Uterus (tissue), 2 donors: Measurements from ENCODE around the gene HTR2B.

Experiments
- CTCF ChIP-seq, 4 experiments: fragments of 200-600 bp in 2 of 4; fragments of 450-650 bp in 2 of 4; sonication (generic) in 2 of 4; IDR thresholded peaks; one replicate each; pipeline ENCODE4 v1.5.1; 2016 to 2019; ENCODE audit warnings: antibody characterized with exemption in 4 of 4, mild to moderate bottlenecking in 2 of 4, moderate library complexity in 1 of 4
- POLR2A ChIP-seq, 2 donors: fragments of 450-650 bp; IDR thresholded peaks; one replicate each; pipeline ENCODE4 v1.6.1; 2016; ENCODE audit warnings: antibody characterized with exemption in 2 of 2, mild to moderate bottlenecking in 1 of 2, moderate library complexity in 1 of 2

DNA sequence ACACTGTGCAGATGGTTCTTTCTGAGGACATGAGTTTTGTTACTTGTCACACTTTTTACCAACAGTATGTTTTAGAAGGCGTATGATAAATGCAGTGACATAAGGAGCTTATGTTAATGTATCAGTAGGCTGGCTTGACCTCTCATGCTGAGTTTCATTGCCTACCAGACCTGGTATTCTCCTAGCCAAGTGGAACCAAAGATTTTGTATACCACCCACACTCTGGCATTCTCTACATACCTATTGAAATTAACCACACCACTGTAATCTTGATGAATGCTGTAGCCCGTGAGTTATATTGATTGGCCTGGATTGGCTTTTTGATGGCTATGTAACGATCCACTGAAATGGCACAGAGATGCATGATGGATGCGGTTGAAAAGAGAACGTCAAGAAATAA lies 11.4 kb downstream of the HTR2B start:
- TF ChIP-seq CTCF (IDR thresholded peaks at IDR 0.05) (no peak), POLR2A (IDR thresholded peaks at IDR 0.05) (no peak)
